Stomach smooth muscle (tissue), 2 donors: ENCODE measurements around the gene CGA.

Source experiments
- H3K27ac ChIP-seq: one replicate; pipeline ENCODE4 v1.7.0; 2013; ENCODE audit warnings: mild to moderate bottlenecking, low read length, inconsistent platforms
- H3K27me3 ChIP-seq, 2 donors: one replicate each; pipeline ENCODE4 v1.7.0; 2013; ENCODE audit warnings: low read length in 2 of 2; ENCODE audit not compliant: insufficient read depth in 2 of 2, control insufficient read depth in 1 of 2
- H3K36me3 ChIP-seq, 2 donors: one replicate each; pipeline ENCODE4 v1.7.0; 2013; ENCODE audit warnings: low read length in 2 of 2; ENCODE audit not compliant: control insufficient read depth in 2 of 2, insufficient read depth in 2 of 2
- H3K4me1 ChIP-seq: one replicate; pipeline ENCODE4 v1.7.0; 2013; ENCODE audit warnings: low read length; ENCODE audit not compliant: control insufficient read depth, insufficient read depth
- H3K4me3 ChIP-seq, 2 donors: one replicate each; pipeline ENCODE4 v1.7.0; 2013; ENCODE audit warnings: low read length in 2 of 2
- H3K9ac ChIP-seq, 2 donors: one replicate each; pipeline ENCODE4 v1.7.0; 2013; ENCODE audit warnings: low read length in 2 of 2, mild to moderate bottlenecking in 1 of 2
- H3K9me3 ChIP-seq, 2 donors: one replicate each; pipeline ENCODE4 v1.7.0; 2013; ENCODE audit warnings: low read length in 2 of 2; ENCODE audit not compliant: control insufficient read depth in 2 of 2
- donor health status: healthy.
- donor health status: Pancreatic carcinoma.

Gene CGA

DNA sequence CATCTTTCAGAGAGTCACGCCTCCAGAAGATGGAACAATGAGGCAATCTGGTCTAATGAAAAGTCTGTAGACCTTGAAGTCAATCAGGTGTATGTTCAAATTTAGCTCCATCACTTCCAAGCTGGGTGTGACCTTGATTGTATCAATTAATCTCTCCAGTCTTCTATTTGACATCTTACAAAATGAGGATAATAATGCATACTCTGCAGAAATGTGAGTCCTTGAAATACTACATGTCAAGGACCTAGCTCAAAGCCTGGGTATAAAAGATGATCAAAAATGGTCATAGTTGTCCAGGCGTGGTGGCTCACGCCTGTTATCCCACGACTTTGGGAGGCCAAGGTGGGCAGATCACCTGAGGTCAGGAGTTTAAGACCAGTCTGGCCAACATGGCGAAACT lies 29.8 kb downstream of the CGA start:
- no peaks in the 10 kb centered on the region for H3K27me3 ChIP-seq
- no peak overlapping the region for H3K27ac ChIP-seq
- no peaks in the 10 kb centered on the region for H3K4me1 ChIP-seq
- H3K4me3 ChIP-seq, result no peak overlapping the region
- no peaks in the 10 kb centered on the region for H3K9me3 ChIP-seq
- no peaks in the 10 kb centered on the region for H3K36me3 ChIP-seq
- no peak overlapping the region for H3K9ac ChIP-seq

DNA sequence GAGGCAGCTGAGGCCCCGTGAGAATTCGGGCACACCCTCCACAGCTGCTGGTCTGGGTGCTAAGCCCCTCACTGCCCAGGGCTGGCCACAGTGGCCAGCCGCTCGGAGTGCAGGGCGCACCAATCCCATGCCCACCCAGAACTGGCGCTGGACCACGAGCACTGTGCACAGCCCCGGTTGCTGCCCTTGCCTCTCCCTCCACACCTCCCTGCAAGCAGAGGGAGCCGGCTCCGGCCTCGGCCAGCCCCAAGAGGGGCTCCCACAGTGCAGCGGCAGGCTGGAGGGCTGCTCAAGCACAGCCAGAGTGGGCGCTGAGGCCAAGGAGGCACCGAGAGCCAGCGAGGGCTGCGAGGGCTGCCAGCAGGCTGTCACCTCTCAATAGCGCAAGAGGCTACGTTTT lies 35.0 kb downstream of the CGA start:
- no peak overlapping the region for H3K27ac ChIP-seq

GRCh38 chr6:87054143-87054833 lies 40.6 kb downstream of the CGA start:
- Histone ChIP-seq H3K4me3 (no peak overlapping the region), H3K27ac (no peak overlapping the region), H3K9ac (no peak overlapping the region), H3K27me3 (no peaks in the 10 kb centered on the region), H3K36me3 (no peaks in the 10 kb centered on the region), H3K9me3 (no peaks in the 10 kb centered on the region), H3K4me1 (no peaks in the 10 kb centered on the region)

More for the DNA sequence above, 35.0 kb downstream of the CGA start:
- Histone ChIP-seq H3K27me3 (no peaks in the 10 kb centered on the region), H3K4me3 (no peak overlapping the region), H3K4me1 (no peaks in the 10 kb centered on the region), H3K36me3 (no peaks in the 10 kb centered on the region), H3K9me3 (no peaks in the 10 kb centered on the region), H3K9ac (no peak overlapping the region)

GRCh38 chr6:87053312-87053711 lies 41.6 kb downstream of the CGA start:
- H3K27me3 ChIP-seq, result no peaks in the 10 kb centered on the region
- H3K4me3 ChIP-seq, result no peak overlapping the region
- no peaks in the 10 kb centered on the region for H3K4me1 ChIP-seq
- no peak overlapping the region for H3K27ac ChIP-seq
- no peak overlapping the region for H3K9ac ChIP-seq
- no peaks in the 10 kb centered on the region for H3K36me3 ChIP-seq
- no peaks in the 10 kb centered on the region for H3K9me3 ChIP-seq

GRCh38 chr6:87049779-87050178 lies 45.1 kb downstream of the CGA start:
- Histone ChIP-seq H3K27ac (no peak overlapping the region), H3K9ac (no peak overlapping the region), H3K36me3 (no peaks in the 10 kb centered on the region), H3K9me3 (no peaks in the 10 kb centered on the region), H3K4me1 (no peaks in the 10 kb centered on the region), H3K27me3 (no peaks in the 10 kb centered on the region), H3K4me3 (no peak overlapping the region)

- peaks cover 0 to 6% of the 10 kb centered on the region in 2 donors for H3K9me3 ChIP-seq
- no peak overlapping the region for H3K9ac ChIP-seq
- no peak overlapping the region for H3K27ac ChIP-seq
- no peaks in the 10 kb centered on the region for H3K27me3 ChIP-seq
- no peaks in the 10 kb centered on the region for H3K4me1 ChIP-seq
- H3K36me3 ChIP-seq, result no peaks in the 10 kb centered on the region
- no peak overlapping the region for H3K4me3 ChIP-seq
These were observed 49.3 kb downstream of the CGA start for GRCh38 chr6:87045521-87046075.

GRCh38 chr6:87040729-87041128 lies 54.2 kb downstream of the CGA start:
- H3K9ac ChIP-seq, result no peak overlapping the region
- H3K4me3 ChIP-seq, result no peak overlapping the region
- H3K36me3 ChIP-seq, result no peaks in the 10 kb centered on the region
- H3K4me1 ChIP-seq, result no peaks in the 10 kb centered on the region
- no peaks in the 10 kb centered on the region for H3K27me3 ChIP-seq
- H3K27ac ChIP-seq, result no peak overlapping the region
- peaks cover 0 to 6% of the 10 kb centered on the region in 2 donors for H3K9me3 ChIP-seq
